Spleen (tissue), 11 donors: ENCODE results near the gene CALHM3. TPM values are rescaled to one million over a fixed set of nuclear protein-coding genes. Genes with fewer than 3 reads are reported as not detected.

ENCODE experiments used
- DNase-seq: peaks from one replicate; pipeline ENCODE4 v3.0.0-alpha.2; 2020
- H3K27ac ChIP-seq, 8 donors: fragments of 200-600 bp; sonication (generic) in 7 of 8; 1 replicate in 4 of 8; 2 replicates in 4 of 8; pipeline versions ENCODE4 v1.5.0 to v1.8.0; 2016 to 2021; ENCODE audit warnings: inconsistent platforms in 4 of 8, mild to moderate bottlenecking in 4 of 8, moderate library complexity in 1 of 8
- H3K27me3 ChIP-seq, 7 donors: fragments of 200-600 bp; sonication (generic) in 6 of 7; replicated peaks in 1 of 7; 1 replicate in 4 of 7; 2 replicates in 3 of 7; pipeline versions ENCODE4 v1.5.0 to v1.8.0; 2016 to 2021; ENCODE audit warnings: inconsistent platforms in 3 of 7, mild to moderate bottlenecking in 1 of 7
- H3K36me3 ChIP-seq, 6 donors: fragments of 200-600 bp; sonication (generic) in 5 of 6; 1 replicate in 4 of 6; 2 replicates in 2 of 6; pipeline versions ENCODE4 v1.5.0 to v1.8.0; 2016 to 2021; ENCODE audit warnings: inconsistent platforms in 2 of 6
- H3K4me1 ChIP-seq, 6 donors: fragments of 200-600 bp; sonication (generic) in 5 of 6; 1 replicate in 3 of 6; 2 replicates in 3 of 6; pipeline versions ENCODE4 v1.5.0 to v1.8.0; 2016 to 2021; ENCODE audit warnings: inconsistent platforms in 3 of 6
- H3K4me3 ChIP-seq, 8 donors: fragments of 200-600 bp; sonication (generic) in 7 of 8; 1 replicate in 4 of 8; 2 replicates in 4 of 8; pipeline versions ENCODE4 v1.5.0 to v1.8.0; 2016 to 2021; ENCODE audit warnings: inconsistent platforms in 4 of 8, mild to moderate bottlenecking in 4 of 8, moderate library complexity in 2 of 8
- H3K9me3 ChIP-seq, 8 donors: fragments of 200-600 bp; sonication (generic) in 7 of 8; 1 replicate in 4 of 8; 2 replicates in 4 of 8; pipeline versions ENCODE4 v1.5.0 to v1.8.0; 2016 to 2021; ENCODE audit warnings: inconsistent platforms in 4 of 8
- POLR2A ChIP-seq, 3 donors: fragments of 450-650 bp; IDR thresholded peaks; one replicate each; pipeline ENCODE4 v1.5.1; 2017; ENCODE audit warnings: antibody characterized with exemption in 3 of 3, mild to moderate bottlenecking in 1 of 3
- POLR2AphosphoS5 ChIP-seq, 3 donors: sonication (generic); formaldehyde crosslinking; IDR thresholded peaks; one replicate each; pipeline ENCODE4 v1.5.1; 2017; ENCODE audit warnings: antibody characterized with exemption in 3 of 3
- WGBS, 5 donors: extraction: QIAGEN DNeasy Blood & Tissue Kit in 3 of 5; methylation state at CpG; one replicate each; pipeline versions ENCODE4 v1.1.5 to v1.1.7; 2013 to 2018; 5-methylcytosine and 5-hydroxymethylcytosine counted together
- intact Hi-C: fragments of 100-400 bp; cut with DNase I; formaldehyde crosslinking; loops from one replicate; pipeline ENCODE4 v1.15.0; 2023; ENCODE audit warnings: low total_unique reads
- polyA plus RNA-seq, 3 donors: library from polyadenylated mRNA; stranded (reverse); fragments of 200-250 nt; gene quantifications; one replicate each; pipeline ENCODE4 v1.2.1, GENCODE V29; 2013
- total RNA-seq, 7 donors: library from RNA; depleted of rRNA in 3 of 7; stranded (reverse); fragments of >200 nt in 3 of 7; fragmentation: NEBNext Ultra II Directional in 4 of 7; extraction: Animal tissue kit (Norgen Biotek cat#: 25700) in 4 of 7; gene quantifications; one replicate each; pipeline versions ENCODE4 v1.1.0 to v1.2.1, GENCODE V29; 2016 to 2021
- TF ChIP-seq, protein P1 (sequence below), 11 experiments: fragments of 200-600 bp in 7 of 11; fragments of 450-650 bp in 4 of 11; sonication (generic) in 4 of 11; IDR thresholded peaks in 8 of 11; conservative IDR thresholded peaks in 3 of 11; 1 replicate in 7 of 11; 2 replicates in 4 of 11; pipeline versions ENCODE4 v1.4.0 to v1.8.0; 2016 to 2021; ENCODE audit warnings: antibody characterized with exemption in 11 of 11, inconsistent platforms in 4 of 11, mild to moderate bottlenecking in 1 of 11
- donor health status: healthy with polysubstance abuse.
- donor health status: DM: no; HTN: no; CAD: no; lungs with moderate emphysema.
- donor health status: DM: no; HTN: no; CAD: no.
- donor health status: Bipolar disorder and iron deficiency.
- donor health status: healthy.
- donor health status: DM: no; HTN: no; CAD: no.
- donor health status: DM: yes; HTN: yes; CAD: no.

The CALHM3 gene
- total and polyA plus RNA-seq, 10 donors: 0.03 TPM; not detected in 9

- Histone ChIP-seq H3K9me3 (no peaks in the 10 kb centered on the region), H3K36me3 (no peaks in the 10 kb centered on the region), H3K27ac (peak overlapping the region in 1 of 8 donors; percentile 75), H3K4me3 (no peak overlapping the region), H3K4me1 (peaks cover 3 to 14% (median 8%) of the 10 kb centered on the region in 6 donors), H3K27me3 (no peaks in the 10 kb centered on the region)
- 89 to 99% (median 98%) methylated on average over 5 of the region's 5 CpGs for WGBS, 5 donors
- no peak for TF ChIP-seq POLR2AphosphoS5 (IDR thresholded peaks at IDR 0.05)
- TF ChIP-seq, protein P1, sequence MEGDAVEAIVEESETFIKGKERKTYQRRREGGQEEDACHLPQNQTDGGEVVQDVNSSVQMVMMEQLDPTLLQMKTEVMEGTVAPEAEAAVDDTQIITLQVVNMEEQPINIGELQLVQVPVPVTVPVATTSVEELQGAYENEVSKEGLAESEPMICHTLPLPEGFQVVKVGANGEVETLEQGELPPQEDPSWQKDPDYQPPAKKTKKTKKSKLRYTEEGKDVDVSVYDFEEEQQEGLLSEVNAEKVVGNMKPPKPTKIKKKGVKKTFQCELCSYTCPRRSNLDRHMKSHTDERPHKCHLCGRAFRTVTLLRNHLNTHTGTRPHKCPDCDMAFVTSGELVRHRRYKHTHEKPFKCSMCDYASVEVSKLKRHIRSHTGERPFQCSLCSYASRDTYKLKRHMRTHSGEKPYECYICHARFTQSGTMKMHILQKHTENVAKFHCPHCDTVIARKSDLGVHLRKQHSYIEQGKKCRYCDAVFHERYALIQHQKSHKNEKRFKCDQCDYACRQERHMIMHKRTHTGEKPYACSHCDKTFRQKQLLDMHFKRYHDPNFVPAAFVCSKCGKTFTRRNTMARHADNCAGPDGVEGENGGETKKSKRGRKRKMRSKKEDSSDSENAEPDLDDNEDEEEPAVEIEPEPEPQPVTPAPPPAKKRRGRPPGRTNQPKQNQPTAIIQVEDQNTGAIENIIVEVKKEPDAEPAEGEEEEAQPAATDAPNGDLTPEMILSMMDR (IDR thresholded peaks at IDR 0.05 in 8 of 11, conservative IDR thresholded peaks at IDR 0.05 in 3 of 11): no peak
- TF ChIP-seq POLR2A (IDR thresholded peaks at IDR 0.05): no peak
- DNase-seq: peak; percentile 20
- intact Hi-C loops: no loop called here
These were observed 35.2 kb upstream of the CALHM3 start for GRCh38 chr10:103514244-103514643.

DNA sequence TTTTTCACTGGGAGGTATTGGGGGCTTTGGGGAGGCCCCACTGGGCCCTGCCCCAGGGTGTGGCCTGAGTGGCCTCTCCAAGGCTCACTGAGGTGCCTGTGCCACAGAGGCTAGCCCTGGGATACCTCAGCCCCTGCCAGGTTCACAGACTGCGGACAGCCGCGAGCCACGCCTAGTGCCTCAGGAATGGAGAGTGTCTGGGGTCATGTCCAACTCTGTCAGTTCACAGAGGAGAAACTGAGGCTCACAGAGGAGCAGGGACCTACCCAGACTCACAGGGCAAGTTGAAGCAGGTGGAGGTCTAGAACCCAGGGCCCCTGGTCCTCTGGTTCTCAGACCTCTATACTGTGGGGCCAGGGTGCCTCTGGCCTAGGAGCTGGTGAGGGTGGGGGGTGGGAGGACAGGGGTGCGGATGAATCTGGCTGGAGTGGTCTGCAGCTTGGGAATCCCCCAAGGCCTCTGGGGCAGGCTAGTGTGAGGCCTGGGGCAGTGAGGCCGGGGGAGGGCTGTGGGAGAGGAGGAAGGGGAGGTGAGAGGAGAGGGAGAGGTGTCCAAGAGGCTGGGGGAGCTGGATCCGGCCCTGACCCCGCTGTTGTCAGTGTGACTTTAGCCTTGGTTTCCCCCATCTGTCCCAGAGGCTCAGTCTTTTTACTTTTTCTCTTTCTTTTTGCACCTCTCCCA, 34.5 kb upstream of the CALHM3 start:
- TF ChIP-seq, protein P1 (IDR thresholded peaks at IDR 0.05 in 8 of 11, conservative IDR thresholded peaks at IDR 0.05 in 3 of 11): no peak
- TF ChIP-seq POLR2AphosphoS5 (IDR thresholded peaks at IDR 0.05) (no peak), POLR2A (IDR thresholded peaks at IDR 0.05) (no peak)
- H3K36me3 ChIP-seq: no peaks in the 10 kb centered on the region
- peaks cover 0 to 2% (median 0%) of the 10 kb centered on the region in 7 donors for H3K27me3 ChIP-seq
- peaks cover 3 to 14% (median 8%) of the 10 kb centered on the region in 6 donors for H3K4me1 ChIP-seq
- no peak overlapping the region for H3K27ac ChIP-seq
- intact Hi-C loops: no loop called here
- H3K4me3 ChIP-seq: no peak overlapping the region
- H3K9me3 ChIP-seq: no peaks in the 10 kb centered on the region
- DNase-seq: peak; percentile 49
- WGBS, 5 donors: 87 to 96% (median 93%) methylated on average over 7 to 8 of the region's 8 CpGs

- H3K27me3 ChIP-seq: peaks cover 0 to 6% (median 0%) of the 10 kb centered on the region in 7 donors
- peaks cover 3 to 14% (median 8%) of the 10 kb centered on the region in 6 donors for H3K4me1 ChIP-seq
- H3K27ac ChIP-seq: no peak overlapping the region
- H3K9me3 ChIP-seq: no peaks in the 10 kb centered on the region
- intact Hi-C loops: no loop called here
- no peak for DNase-seq
- no peaks in the 10 kb centered on the region for H3K36me3 ChIP-seq
- no peak overlapping the region for H3K4me3 ChIP-seq
- no peak for TF ChIP-seq POLR2A (IDR thresholded peaks at IDR 0.05)
- TF ChIP-seq POLR2AphosphoS5 (IDR thresholded peaks at IDR 0.05): no peak
- TF ChIP-seq, protein P1 (IDR thresholded peaks at IDR 0.05 in 8 of 11, conservative IDR thresholded peaks at IDR 0.05 in 3 of 11): no peak
- 83 to 91% (median 91%) methylated on average over 13 of the region's 13 CpGs for WGBS, 5 donors
These were observed 33.7 kb upstream of the CALHM3 start for GRCh38 chr10:103512591-103513379.

DNA sequence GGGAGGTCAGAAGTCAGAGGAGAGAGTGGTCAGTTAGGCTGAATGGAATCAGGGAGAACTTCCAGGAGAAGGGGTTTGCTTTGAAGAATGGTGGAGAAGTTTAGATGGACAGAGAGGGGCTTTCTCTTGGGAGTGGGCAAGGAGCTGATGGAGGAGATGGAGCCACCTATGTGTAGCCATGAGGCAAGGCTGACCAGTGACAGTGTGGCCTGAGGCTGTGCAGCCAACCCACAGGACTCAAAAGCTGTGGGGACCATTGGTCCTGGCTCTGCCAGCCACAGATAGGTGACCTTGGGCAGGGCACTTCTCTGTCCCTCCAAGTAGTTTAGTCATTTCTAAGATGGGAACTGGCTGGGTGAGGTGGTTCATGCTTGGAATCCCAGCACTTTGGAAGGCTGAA, 33.1 kb upstream of the CALHM3 start:
- Histone ChIP-seq H3K36me3 (no peaks in the 10 kb centered on the region), H3K27me3 (peaks cover 0 to 11% (median 0%) of the 10 kb centered on the region in 7 donors), H3K4me1 (peaks cover 3 to 14% (median 8%) of the 10 kb centered on the region in 6 donors), H3K27ac (no peak overlapping the region), H3K9me3 (no peaks in the 10 kb centered on the region), H3K4me3 (no peak overlapping the region)
- intact Hi-C loops: no loop called here
- peak; percentile 36 for DNase-seq
- TF ChIP-seq POLR2AphosphoS5 (IDR thresholded peaks at IDR 0.05) (no peak), POLR2A (IDR thresholded peaks at IDR 0.05) (no peak)
- TF ChIP-seq, protein P1 (IDR thresholded peaks at IDR 0.05 in 8 of 11, conservative IDR thresholded peaks at IDR 0.05 in 3 of 11): no peak
